GM12865 (cell line): ENCODE measurements around the gene KCND3.

Source experiments
- DNase-seq: peaks from one replicate; pipeline ENCODE4 v3.0.0; 2010; ENCODE audit warnings: low read depth
- H3K4me3 ChIP-seq: 2 replicates; pipeline ENCODE4 v1.5.1; 2011; ENCODE audit warnings: mild to moderate bottlenecking, low read depth, low read length, control low read depth
- CTCF ChIP-seq: IDR thresholded peaks from 2 replicates; pipeline ENCODE4 v1.5.1; 2011; ENCODE audit warnings: low read length, control low read depth, low read depth, inconsistent platforms; ENCODE audit not compliant: insufficient read depth; ENCODE audit errors: missing control alignments

KCND3 gene

GRCh38 chr1:111768625-111769024, 220.8 kb downstream of the KCND3 start:
- no peak for DNase-seq
- no peak overlapping the region for H3K4me3 ChIP-seq
- TF ChIP-seq CTCF: no peak

GRCh38 chr1:111768023-111768422, 221.4 kb downstream of the KCND3 start:
- no peak for DNase-seq
- no peak overlapping the region for H3K4me3 ChIP-seq
- TF ChIP-seq CTCF: no peak

GRCh38 chr1:111762332-111762731, 227.1 kb downstream of the KCND3 start:
- TF ChIP-seq CTCF: no peak
- DNase-seq: no peak
- no peak overlapping the region for H3K4me3 ChIP-seq

GRCh38 chr1:111761717-111762116, 227.8 kb downstream of the KCND3 start:
- no peak overlapping the region for H3K4me3 ChIP-seq
- no peak for TF ChIP-seq CTCF
- no peak for DNase-seq

- no peak for DNase-seq
- no peak for TF ChIP-seq CTCF
- H3K4me3 ChIP-seq: no peak overlapping the region
Measured at GRCh38 chr1:111758373-111758772, 231.1 kb downstream of the KCND3 start.

- DNase-seq: no peak
- TF ChIP-seq CTCF: no peak
- H3K4me3 ChIP-seq: peak overlapping the region; percentile 86
Measured at GRCh38 chr1:111756124-111756513, 233.3 kb downstream of the KCND3 start.

GRCh38 chr1:111755331-111756123, 233.9 kb downstream of the KCND3 start, which contains the start of gene DDX20:
DDX20 (plus strand) TSS chr1:111755901; CDS start chr1:111755925, 24 bp downstream.
- peak; percentile 88 for TF ChIP-seq CTCF
- peak; percentile 95 for DNase-seq
- peak within 1 kb of the TSS; percentile 86 for H3K4me3 ChIP-seq
